ENCODE data around the gene RARB.

Gene RARB

GRCh38 chr3:25567388-25567787 is 139.3 kb downstream of the RARB start:
- TF ChIP-seq, protein P1, sequence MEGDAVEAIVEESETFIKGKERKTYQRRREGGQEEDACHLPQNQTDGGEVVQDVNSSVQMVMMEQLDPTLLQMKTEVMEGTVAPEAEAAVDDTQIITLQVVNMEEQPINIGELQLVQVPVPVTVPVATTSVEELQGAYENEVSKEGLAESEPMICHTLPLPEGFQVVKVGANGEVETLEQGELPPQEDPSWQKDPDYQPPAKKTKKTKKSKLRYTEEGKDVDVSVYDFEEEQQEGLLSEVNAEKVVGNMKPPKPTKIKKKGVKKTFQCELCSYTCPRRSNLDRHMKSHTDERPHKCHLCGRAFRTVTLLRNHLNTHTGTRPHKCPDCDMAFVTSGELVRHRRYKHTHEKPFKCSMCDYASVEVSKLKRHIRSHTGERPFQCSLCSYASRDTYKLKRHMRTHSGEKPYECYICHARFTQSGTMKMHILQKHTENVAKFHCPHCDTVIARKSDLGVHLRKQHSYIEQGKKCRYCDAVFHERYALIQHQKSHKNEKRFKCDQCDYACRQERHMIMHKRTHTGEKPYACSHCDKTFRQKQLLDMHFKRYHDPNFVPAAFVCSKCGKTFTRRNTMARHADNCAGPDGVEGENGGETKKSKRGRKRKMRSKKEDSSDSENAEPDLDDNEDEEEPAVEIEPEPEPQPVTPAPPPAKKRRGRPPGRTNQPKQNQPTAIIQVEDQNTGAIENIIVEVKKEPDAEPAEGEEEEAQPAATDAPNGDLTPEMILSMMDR (IDR thresholded peaks at IDR 0.05; ENCODE audit: extremely low read depth, missing control alignments) = no peak
- no peak for DNase-seq (ENCODE audit: low spot score)

DNA sequence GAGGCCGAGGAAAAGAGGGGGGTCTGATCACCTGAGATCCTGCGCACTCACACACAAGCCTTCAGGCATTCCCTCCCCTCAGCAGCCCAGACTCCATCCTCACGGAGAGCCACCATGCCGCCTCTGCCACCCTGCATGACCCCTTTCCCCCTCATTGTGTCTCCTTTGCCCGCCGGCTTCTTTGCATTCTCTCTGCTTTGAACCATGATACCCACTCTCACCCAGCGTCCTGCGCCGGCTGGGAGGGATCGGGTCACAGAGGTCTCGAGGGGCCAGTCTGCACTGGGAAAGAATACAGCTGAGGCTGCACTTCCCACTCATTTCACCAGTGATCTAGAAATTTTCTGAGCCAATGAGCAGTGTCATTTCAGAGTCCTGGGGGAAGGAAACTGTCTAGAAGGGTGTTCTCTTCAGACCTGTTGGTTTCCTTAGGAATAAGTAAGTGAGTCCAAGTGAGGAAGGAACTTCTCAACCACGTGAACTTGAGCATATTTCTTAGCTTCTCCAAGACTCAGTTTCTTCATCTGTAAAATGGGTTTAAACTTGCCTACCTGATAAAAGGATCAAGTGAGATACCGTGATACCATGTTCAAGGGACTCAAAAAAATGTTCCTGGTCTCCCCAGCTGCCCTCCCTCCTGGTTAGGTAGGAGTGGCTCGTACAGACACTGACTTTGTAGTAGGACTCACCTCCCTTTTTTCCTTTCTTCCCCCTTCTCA is 139.9 kb downstream of the RARB start:
- no peak for DNase-seq (ENCODE audit: low spot score)
- TF ChIP-seq, protein P1 (IDR thresholded peaks at IDR 0.05; ENCODE audit: extremely low read depth, missing control alignments) = no peak

DNA sequence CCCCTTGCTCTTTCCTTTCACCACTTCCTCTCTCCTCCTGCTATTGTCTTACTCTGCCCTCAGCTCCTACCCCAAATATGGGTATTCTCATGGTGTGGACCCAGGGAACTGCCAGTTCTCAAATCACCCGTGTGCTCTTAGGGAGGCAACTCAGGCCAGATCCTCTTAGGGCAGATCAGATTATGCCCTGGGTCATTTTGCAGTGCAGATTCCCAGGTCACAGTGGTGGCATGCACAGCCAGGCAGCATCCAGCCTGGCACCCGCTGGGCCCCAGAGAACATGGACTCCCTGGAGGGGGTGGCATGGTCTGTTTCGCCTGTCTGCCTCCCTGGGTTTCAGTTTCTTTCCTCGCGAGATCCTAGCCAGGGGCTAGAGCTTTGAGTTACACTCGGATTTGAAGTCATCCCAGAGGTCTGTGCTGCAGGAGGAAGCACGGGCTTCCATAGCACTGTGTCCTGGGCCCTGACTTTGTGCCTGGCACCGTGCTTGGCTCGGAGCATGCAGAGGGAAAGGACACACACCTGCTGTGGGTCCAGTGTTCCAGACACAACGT is 140.5 kb downstream of the RARB start:
- DNase-seq (ENCODE audit: low spot score) = no peak
- TF ChIP-seq, protein P1 (IDR thresholded peaks at IDR 0.05; ENCODE audit: extremely low read depth, missing control alignments) = no peak

DNA sequence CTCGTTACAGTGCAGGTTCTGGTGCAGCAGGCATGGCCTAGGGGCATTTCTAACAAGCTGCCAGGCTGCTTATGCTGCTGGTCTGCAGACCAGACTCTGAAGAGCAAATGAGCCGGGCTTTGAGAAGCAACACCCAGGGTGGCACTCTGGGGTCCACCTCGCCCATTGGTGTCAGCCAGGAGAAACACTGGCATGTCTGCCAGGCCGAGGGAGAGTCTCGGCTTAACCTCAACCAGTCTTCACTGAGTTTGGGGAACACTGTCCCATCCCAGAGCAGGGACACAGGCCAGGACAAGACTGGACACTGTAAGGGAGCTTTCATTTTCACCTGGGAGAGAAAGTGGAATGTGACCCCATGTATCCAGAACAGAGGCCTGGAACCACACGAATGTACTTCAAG is 143.2 kb downstream of the RARB start:
- TF ChIP-seq, protein P1 (IDR thresholded peaks at IDR 0.05; ENCODE audit: extremely low read depth, missing control alignments) = no peak
- no peak for DNase-seq (ENCODE audit: low spot score)

- DNase-seq (ENCODE audit: low spot score) = no peak
- TF ChIP-seq, protein P1 (IDR thresholded peaks at IDR 0.05; ENCODE audit: extremely low read depth, missing control alignments) = no peak
These were observed 144.3 kb downstream of the RARB start for GRCh38 chr3:25572336-25572735.

- DNase-seq (ENCODE audit: low spot score) = no peak
- TF ChIP-seq, protein P1 (IDR thresholded peaks at IDR 0.05; ENCODE audit: extremely low read depth, missing control alignments) = no peak
These were observed 144.9 kb downstream of the RARB start for GRCh38 chr3:25572919-25573385.

DNA sequence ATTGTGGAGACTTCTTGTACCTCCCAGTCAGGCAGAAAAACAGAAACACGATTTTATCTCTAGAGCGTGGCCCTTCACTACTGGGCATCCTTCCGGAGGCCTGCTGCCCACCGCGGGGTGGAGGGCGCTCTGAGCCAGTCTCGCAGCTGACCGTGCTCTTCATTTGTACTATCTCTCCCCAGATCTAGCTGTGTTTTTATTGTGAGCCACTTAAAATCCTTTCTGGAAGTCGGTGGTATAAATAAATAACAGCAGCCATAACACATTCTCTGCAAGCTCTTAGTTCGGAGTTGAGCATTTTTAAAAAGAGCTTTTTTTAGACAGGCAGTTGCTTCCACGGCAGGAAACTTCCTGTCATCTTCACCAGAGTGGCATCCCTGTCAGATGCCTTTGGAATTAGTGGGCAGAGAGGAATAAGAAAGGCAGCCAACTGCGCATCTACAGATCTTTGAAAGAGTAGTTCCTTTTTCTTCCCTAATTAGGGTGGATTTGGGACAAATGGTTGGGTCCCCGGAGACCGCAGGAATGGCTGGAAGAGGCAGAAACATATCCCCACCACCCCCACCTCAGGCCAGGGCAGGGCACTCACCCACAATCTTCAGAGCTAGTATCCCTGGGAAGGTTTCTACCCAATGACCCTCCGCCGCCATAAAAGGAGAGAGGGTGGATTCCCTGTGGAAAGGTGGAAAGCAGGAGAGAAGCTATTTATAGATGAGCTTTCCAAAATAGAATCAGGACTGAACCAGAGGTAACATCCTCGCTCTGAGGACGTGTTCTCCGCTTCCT is 145.5 kb downstream of the RARB start:
- no peak for DNase-seq (ENCODE audit: low spot score)
- TF ChIP-seq, protein P1 (IDR thresholded peaks at IDR 0.05; ENCODE audit: extremely low read depth, missing control alignments) = no peak

Data from GM20000 (cell line).